Measurements from ENCODE around the gene KDM4C. TPM values are rescaled to one million over a fixed set of nuclear protein-coding genes. Genes with fewer than 3 reads are reported as not detected.

Gene KDM4C
- total RNA-seq, 1 donor from 2014 or later = 14.7 TPM

GRCh38 chr9:7073706-7074105 lies 315.9 kb downstream of the KDM4C start:
- H3K4me3 ChIP-seq (ENCODE audit: low read depth, low read length) = no peak overlapping the region
- TF ChIP-seq CTCF (IDR thresholded peaks at IDR 0.05; ENCODE audit: insufficient read depth, low read length, poor library complexity, severe bottlenecking) = no peak

DNA sequence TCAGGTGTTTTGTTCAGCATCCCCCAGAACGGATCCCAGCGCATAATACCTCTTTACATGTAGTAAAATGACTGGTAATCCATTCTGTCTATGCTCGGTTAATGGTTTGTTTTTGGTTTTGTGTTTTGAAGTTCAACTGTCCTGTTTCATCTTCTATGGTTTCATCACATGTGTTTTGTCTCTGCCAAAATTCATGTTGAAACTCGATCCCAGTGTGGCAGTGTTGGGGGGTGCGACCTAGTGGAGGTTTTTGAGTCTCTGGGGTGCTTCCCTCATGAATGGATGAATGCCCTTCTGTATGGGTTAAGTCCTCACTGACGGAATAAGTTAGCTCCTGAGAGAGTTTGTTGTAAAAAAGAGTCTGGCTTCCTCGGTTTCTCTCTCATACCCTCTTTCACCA lies 317.4 kb downstream of the KDM4C start:
- Histone ChIP-seq H3K4me3 (ENCODE audit: low read depth, low read length) (no peak overlapping the region), H3K27me3 (ENCODE audit: control insufficient read depth, insufficient read depth, low read length) (no peaks in the 10 kb centered on the region), H3K36me3 (ENCODE audit: control insufficient read depth, insufficient read depth, low read length) (no peaks in the 10 kb centered on the region)
- no peak for DNase-seq (ENCODE audit: low read depth)
- no peak for TF ChIP-seq CTCF (IDR thresholded peaks at IDR 0.05; ENCODE audit: insufficient read depth, low read length, poor library complexity, severe bottlenecking)

More at GRCh38 chr9:7073706-7074105, 315.9 kb downstream of the KDM4C start:
- Histone ChIP-seq H3K36me3 (ENCODE audit: control insufficient read depth, insufficient read depth, low read length) (no peaks in the 10 kb centered on the region), H3K27me3 (ENCODE audit: control insufficient read depth, insufficient read depth, low read length) (no peaks in the 10 kb centered on the region)
- no peak for DNase-seq (ENCODE audit: low read depth)

DNA sequence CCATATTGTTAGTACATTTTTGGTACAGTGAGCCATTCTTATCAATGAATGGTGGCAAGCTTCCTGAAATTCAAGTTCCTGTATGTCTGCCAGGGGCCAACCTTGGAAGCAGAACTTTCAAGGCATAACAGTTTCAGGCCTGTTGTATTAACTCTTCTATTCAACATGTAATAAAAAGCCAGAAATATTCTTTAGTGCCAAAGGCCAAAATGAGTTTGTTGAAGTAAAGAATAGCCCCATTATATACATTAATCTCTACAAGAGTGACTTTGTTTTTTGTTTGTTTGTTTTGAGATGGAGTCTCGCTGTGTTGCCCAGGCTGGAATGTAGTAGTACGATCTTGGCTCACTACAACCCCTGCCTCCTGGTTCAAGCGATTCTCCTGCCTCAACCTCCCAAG lies 321.3 kb downstream of the KDM4C start:
- TF ChIP-seq CTCF (IDR thresholded peaks at IDR 0.05; ENCODE audit: insufficient read depth, low read length, poor library complexity, severe bottlenecking) = no peak
- DNase-seq (ENCODE audit: low read depth) = no peak
- H3K36me3 ChIP-seq (ENCODE audit: control insufficient read depth, insufficient read depth, low read length) = no peaks in the 10 kb centered on the region
- H3K27me3 ChIP-seq (ENCODE audit: control insufficient read depth, insufficient read depth, low read length) = no peaks in the 10 kb centered on the region
- H3K4me3 ChIP-seq (ENCODE audit: low read depth, low read length) = no peak overlapping the region

GRCh38 chr9:7081065-7081600 lies 323.4 kb downstream of the KDM4C start:
- no peaks in the 10 kb centered on the region for H3K36me3 ChIP-seq (ENCODE audit: control insufficient read depth, insufficient read depth, low read length)
- no peak overlapping the region for H3K4me3 ChIP-seq (ENCODE audit: low read depth, low read length)
- no peak for TF ChIP-seq CTCF (IDR thresholded peaks at IDR 0.05; ENCODE audit: insufficient read depth, low read length, poor library complexity, severe bottlenecking)
- H3K27me3 ChIP-seq (ENCODE audit: control insufficient read depth, insufficient read depth, low read length) = no peaks in the 10 kb centered on the region
- DNase-seq (ENCODE audit: low read depth) = no peak

GRCh38 chr9:7083192-7083591 lies 325.4 kb downstream of the KDM4C start:
- H3K27me3 ChIP-seq (ENCODE audit: control insufficient read depth, insufficient read depth, low read length) = no peaks in the 10 kb centered on the region
- DNase-seq (ENCODE audit: low read depth) = no peak
- no peak overlapping the region for H3K4me3 ChIP-seq (ENCODE audit: low read depth, low read length)
- H3K36me3 ChIP-seq (ENCODE audit: control insufficient read depth, insufficient read depth, low read length) = no peaks in the 10 kb centered on the region
- no peak for TF ChIP-seq CTCF (IDR thresholded peaks at IDR 0.05; ENCODE audit: insufficient read depth, low read length, poor library complexity, severe bottlenecking)

GRCh38 chr9:7085357-7085756 lies 327.6 kb downstream of the KDM4C start:
- Histone ChIP-seq H3K27me3 (ENCODE audit: control insufficient read depth, insufficient read depth, low read length) (no peaks in the 10 kb centered on the region), H3K4me3 (ENCODE audit: low read depth, low read length) (no peak overlapping the region), H3K36me3 (ENCODE audit: control insufficient read depth, insufficient read depth, low read length) (no peaks in the 10 kb centered on the region)
- DNase-seq (ENCODE audit: low read depth) = no peak
- TF ChIP-seq CTCF (IDR thresholded peaks at IDR 0.05; ENCODE audit: insufficient read depth, low read length, poor library complexity, severe bottlenecking) = no peak

Data from kidney epithelial cell (primary cell).